Skeletal muscle satellite cell (primary cell): ENCODE results near the gene TACC2. TPM values are rescaled to one million over a fixed set of nuclear protein-coding genes. Genes with fewer than 3 reads are reported as not detected.

ENCODE experiments used
- H3K27me3 ChIP-seq: 2 replicates; pipeline ENCODE4 v1.7.0; 2013; ENCODE audit warnings: low read length; ENCODE audit not compliant: control insufficient read depth, insufficient read depth
- H3K36me3 ChIP-seq: 2 replicates; pipeline ENCODE4 v1.7.0; 2013; ENCODE audit warnings: mild to moderate bottlenecking, control low read depth, low read length; ENCODE audit not compliant: insufficient read depth
- H3K4me1 ChIP-seq: 2 replicates; pipeline ENCODE4 v1.7.0; 2013; ENCODE audit warnings: low read length; ENCODE audit not compliant: control insufficient read depth, insufficient read depth
- H3K4me2 ChIP-seq: 2 replicates; pipeline ENCODE4 v1.7.0; 2013; ENCODE audit warnings: mild to moderate bottlenecking, low read length
- H3K4me3 ChIP-seq: 2 replicates; pipeline ENCODE4 v1.7.0; 2013; ENCODE audit warnings: low read length
- H3K9ac ChIP-seq: 2 replicates; pipeline ENCODE4 v1.7.0; 2013; ENCODE audit warnings: mild to moderate bottlenecking, low read depth, low read length, moderate library complexity
- H3K9me3 ChIP-seq: replicated peaks from 2 replicates; pipeline ENCODE4 v1.7.0; 2013; ENCODE audit warnings: mild to moderate bottlenecking, control low read depth, low read length
- small RNA-seq: library from RNA; depleted of rRNA; stranded (forward); fragments of <200 nt; gene quantifications from one replicate; pipeline ENCODE3, GENCODE V24; 2012

TACC2 gene

GRCh38 chr10:122297583-122297982, 308.6 kb downstream of the TACC2 start:
- Histone ChIP-seq H3K4me3 (no peak overlapping the region), H3K36me3 (no peaks in the 10 kb centered on the region), H3K4me1 (peaks cover 14% of the 10 kb centered on the region), H3K27me3 (peaks cover 5% of the 10 kb centered on the region), H3K9me3 (no peaks in the 10 kb centered on the region), H3K9ac (no peak overlapping the region), H3K4me2 (no peak overlapping the region)

GRCh38 chr10:122298206-122298597, 309.2 kb downstream of the TACC2 start:
- no peaks in the 10 kb centered on the region for H3K9me3 ChIP-seq
- H3K27me3 ChIP-seq, result peaks cover 5% of the 10 kb centered on the region
- H3K36me3 ChIP-seq, result no peaks in the 10 kb centered on the region

GRCh38 chr10:122298598-122299301, 309.8 kb downstream of the TACC2 start:
- Histone ChIP-seq H3K4me1 (peaks cover 14% of the 10 kb centered on the region), H3K9me3 (no peaks in the 10 kb centered on the region), H3K9ac (no peak overlapping the region), H3K4me2 (peak overlapping the region; percentile 68), H3K27me3 (peaks cover 5% of the 10 kb centered on the region), H3K4me3 (no peak overlapping the region), H3K36me3 (no peaks in the 10 kb centered on the region)

More at GRCh38 chr10:122298206-122298597, 309.2 kb downstream of the TACC2 start:
- H3K4me2 ChIP-seq, result no peak overlapping the region
- H3K4me1 ChIP-seq, result peaks cover 14% of the 10 kb centered on the region
- H3K4me3 ChIP-seq, result no peak overlapping the region
- no peak overlapping the region for H3K9ac ChIP-seq

GRCh38 chr10:122299423-122300075, 310.6 kb downstream of the TACC2 start:
- H3K4me2 ChIP-seq, result no peak overlapping the region
- no peak overlapping the region for H3K4me3 ChIP-seq
- H3K27me3 ChIP-seq, result peaks cover 5% of the 10 kb centered on the region
- no peaks in the 10 kb centered on the region for H3K9me3 ChIP-seq
- H3K36me3 ChIP-seq, result no peaks in the 10 kb centered on the region
- peaks cover 14% of the 10 kb centered on the region for H3K4me1 ChIP-seq
- H3K9ac ChIP-seq, result no peak overlapping the region

- peak overlapping the region; percentile 23 for H3K4me2 ChIP-seq
- H3K36me3 ChIP-seq, result no peaks in the 10 kb centered on the region
- peak overlapping the region; percentile 1 for H3K9ac ChIP-seq
- H3K4me1 ChIP-seq, result peaks cover 14% of the 10 kb centered on the region
- no peak overlapping the region for H3K4me3 ChIP-seq
- H3K27me3 ChIP-seq, result peaks cover 5% of the 10 kb centered on the region
- no peaks in the 10 kb centered on the region for H3K9me3 ChIP-seq
Observed at GRCh38 chr10:122301055-122301810, 312.3 kb downstream of the TACC2 start.

GRCh38 chr10:122301811-122302115, 312.8 kb downstream of the TACC2 start:
- Histone ChIP-seq H3K4me3 (no peak overlapping the region), H3K9me3 (no peaks in the 10 kb centered on the region), H3K9ac (peak overlapping the region; percentile 1), H3K4me1 (peaks cover 14% of the 10 kb centered on the region), H3K27me3 (peaks cover 4% of the 10 kb centered on the region), H3K4me2 (peak overlapping the region; percentile 23), H3K36me3 (no peaks in the 10 kb centered on the region)

GRCh38 chr10:122302315-122302714, 313.4 kb downstream of the TACC2 start:
- Histone ChIP-seq H3K9me3 (no peaks in the 10 kb centered on the region), H3K9ac (no peak overlapping the region), H3K4me1 (peaks cover 15% of the 10 kb centered on the region), H3K4me3 (no peak overlapping the region), H3K27me3 (no peaks in the 10 kb centered on the region), H3K36me3 (no peaks in the 10 kb centered on the region), H3K4me2 (no peak overlapping the region)

- no peak overlapping the region for H3K4me3 ChIP-seq
- H3K27me3 ChIP-seq, result no peaks in the 10 kb centered on the region
- no peak overlapping the region for H3K9ac ChIP-seq
- no peaks in the 10 kb centered on the region for H3K9me3 ChIP-seq
- H3K36me3 ChIP-seq, result no peaks in the 10 kb centered on the region
- H3K4me1 ChIP-seq, result peaks cover 27% of the 10 kb centered on the region
- H3K4me2 ChIP-seq, result no peak overlapping the region
Observed at GRCh38 chr10:122303271-122304053, 314.5 kb downstream of the TACC2 start.

Small RNA genes lying within 50 kb of the gene (small RNA-seq; reads per million reads assigned to genes)
- gene RF02219, result not detected
